Measurements from ENCODE around the gene GRB10.

The GRB10 gene

GRCh38 chr7:50713123-50713965 is 69.4 kb downstream of the GRB10 start:
- no peak for DNase-seq

GRCh38 chr7:50712252-50713122 is 70.2 kb downstream of the GRB10 start:
- no peak for DNase-seq

- no peak for DNase-seq
Measured at GRCh38 chr7:50711271-50712175, 71.2 kb downstream of the GRB10 start.

GRCh38 chr7:50710441-50711154 is 72.1 kb downstream of the GRB10 start:
- no peak for DNase-seq

- DNase-seq, result no peak
Measured at GRCh38 chr7:50709151-50709550, 73.5 kb downstream of the GRB10 start.

DNA sequence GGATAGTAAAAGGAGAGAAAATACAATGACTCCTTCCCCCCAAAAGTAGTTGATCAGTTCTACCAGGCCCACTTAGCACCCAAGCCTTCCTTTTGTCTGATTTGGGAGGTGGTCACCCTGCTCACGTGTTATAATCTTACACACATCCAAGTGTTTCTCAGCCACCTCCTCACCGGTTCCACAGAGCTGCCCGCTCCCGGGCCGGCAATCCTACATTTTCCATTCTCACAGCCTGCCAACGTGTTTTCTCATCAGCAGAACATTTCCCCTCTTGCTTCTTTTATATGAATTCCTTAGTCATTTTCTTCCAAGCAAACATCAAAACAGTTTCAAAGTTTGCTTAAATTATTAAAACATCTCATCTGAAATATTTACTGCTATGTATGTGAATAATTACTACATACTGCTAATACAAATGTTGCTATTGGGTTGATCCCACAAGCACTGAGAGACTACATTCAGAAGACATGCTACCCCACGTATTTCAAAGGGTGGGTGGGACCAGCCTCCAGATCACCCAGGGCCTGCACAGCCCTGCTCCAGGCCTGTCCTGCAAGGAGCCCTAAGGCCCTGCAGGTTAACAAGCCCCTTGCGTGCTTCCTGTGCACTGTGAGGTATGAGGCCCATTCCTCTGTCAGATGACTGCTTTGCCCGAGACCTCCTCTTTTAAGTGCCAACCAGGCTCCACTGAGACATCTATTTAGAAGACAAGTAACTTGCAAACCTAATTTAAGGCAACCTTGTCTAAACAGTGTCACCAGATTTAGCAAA is 75.3 kb downstream of the GRB10 start:
- DNase-seq, result no peak

GRCh38 chr7:50706469-50706937 is 76.2 kb downstream of the GRB10 start:
- DNase-seq, result no peak

DNA sequence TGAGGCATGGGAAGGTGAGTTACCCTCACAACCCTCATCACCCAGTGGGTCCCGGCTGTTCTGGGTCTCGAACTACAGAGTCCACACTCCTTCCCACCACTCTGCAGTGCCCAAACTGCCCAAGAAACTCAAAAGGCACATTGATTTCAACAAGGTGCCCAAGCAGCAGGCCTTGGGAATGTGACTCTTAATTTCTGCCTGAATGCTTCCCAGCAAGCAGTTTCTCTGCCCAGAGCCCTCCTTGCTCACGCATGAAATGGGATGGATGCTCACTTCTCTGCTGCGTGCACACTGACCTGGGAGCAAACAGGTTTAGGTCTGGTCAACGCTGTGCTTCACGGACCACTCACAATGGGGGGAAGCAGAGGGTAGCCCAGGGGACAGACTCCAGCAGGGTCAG is 77.9 kb downstream of the GRB10 start:
- DNase-seq, result no peak

- no peak for DNase-seq
Measured at GRCh38 chr7:50703654-50704053, 79.0 kb downstream of the GRB10 start.

- DNase-seq, result no peak
Measured at GRCh38 chr7:50699143-50699542, 83.6 kb downstream of the GRB10 start.

DNA sequence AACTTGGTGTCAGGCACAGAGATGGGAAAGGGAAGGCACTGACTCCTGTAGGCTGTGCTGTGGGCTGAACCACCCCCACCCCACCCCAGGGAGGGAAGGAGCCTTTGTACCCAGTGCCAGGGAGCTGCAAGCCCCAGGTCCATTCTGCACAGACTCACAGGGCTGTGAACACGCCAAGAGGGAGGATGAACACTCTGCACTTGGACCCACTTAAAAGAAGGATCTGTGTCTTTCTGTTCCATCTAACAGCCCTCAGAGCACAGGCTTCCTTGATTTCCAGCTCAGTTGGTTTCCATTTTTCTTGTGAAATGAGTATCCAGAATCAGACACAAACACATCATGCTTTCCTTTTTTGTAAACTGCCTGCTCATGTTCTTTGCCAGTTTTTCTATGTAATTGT is 84.9 kb downstream of the GRB10 start:
- no peak for DNase-seq

DNA sequence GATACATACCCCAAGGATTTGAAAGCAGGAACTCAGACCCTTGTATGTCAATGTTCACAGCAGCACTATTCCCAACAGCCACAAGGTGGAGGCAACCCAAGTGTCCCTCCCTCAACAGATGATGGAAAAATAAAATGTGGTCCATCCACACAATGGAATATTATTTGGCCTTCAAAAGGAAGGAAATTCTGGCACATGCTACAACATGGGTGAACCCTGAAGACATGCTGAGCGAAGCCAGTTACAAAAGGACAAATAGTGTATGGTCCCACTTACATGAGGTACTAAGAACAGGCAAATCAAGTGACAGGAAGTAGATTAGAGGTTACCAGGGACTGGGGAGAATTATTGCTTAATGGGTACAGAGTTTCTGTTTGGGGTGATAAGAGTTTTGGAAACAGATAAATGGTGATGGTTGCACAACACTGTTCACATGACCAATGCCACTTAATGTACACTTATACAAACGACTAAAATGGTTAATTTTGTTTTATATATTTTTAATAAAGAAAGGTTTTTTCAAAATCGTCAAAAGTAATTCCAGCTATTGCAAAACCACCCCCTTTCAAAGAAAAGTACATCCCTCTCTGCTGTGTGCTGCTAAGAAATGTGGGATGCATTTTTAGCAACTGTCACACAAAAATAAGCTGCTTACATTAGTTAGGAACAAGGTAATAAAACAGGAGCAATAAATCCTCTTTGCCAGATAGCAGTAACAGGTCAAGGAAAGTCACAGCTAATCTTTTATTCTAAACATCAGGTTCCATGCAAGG is 85.7 kb downstream of the GRB10 start:
- DNase-seq, result no peak

DNA sequence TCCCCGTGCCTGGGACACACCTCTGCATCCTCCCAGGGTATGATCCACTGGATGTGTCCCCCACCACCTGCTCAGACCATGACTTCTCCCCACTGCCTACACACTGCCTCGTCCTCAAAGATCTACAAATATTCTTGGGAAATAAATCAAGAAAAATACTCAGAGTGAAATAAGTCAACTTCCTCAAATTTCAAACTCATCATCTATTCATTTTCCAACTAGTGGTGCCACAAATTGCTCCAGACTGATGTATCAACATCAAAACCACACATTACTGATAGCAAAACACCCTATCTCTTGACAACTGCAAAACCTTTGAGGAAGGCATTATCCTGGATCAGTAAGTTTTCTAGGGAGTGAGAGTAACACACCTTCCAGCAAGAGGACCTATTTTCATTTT is 87.7 kb downstream of the GRB10 start:
- no peak for DNase-seq

DNA sequence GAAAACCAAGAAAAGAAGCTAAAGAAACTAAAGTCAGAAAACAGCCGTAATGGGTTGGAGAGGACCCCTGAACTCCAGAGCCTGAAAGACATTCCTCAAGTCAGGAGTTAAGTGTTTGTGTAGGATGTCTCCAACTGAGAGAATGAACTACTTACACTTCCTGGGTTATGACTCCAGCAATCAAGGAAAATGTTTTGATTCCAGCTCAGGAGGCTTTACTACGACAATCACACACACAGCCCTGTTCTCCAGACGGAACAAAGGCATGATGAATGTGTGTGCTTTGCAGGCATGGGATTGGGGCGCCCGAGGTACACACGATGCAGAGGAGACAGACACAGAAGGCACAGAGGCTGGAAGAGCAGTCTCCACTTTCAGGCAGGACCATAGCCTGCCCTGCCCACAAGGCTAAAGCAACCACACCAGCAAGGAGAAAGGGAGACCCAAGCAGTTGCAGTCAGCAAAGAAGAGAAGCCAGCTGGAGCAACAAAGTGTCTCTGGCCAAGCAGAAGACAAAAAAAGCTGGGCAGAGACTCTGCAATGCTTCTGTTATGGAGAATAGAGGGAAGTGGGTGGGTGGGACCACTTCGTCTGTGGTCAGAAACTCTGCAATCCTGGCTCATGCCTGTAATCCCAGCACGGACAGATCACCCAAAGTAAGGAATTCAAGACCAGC is 89.1 kb downstream of the GRB10 start:
- no peak for DNase-seq

DNA sequence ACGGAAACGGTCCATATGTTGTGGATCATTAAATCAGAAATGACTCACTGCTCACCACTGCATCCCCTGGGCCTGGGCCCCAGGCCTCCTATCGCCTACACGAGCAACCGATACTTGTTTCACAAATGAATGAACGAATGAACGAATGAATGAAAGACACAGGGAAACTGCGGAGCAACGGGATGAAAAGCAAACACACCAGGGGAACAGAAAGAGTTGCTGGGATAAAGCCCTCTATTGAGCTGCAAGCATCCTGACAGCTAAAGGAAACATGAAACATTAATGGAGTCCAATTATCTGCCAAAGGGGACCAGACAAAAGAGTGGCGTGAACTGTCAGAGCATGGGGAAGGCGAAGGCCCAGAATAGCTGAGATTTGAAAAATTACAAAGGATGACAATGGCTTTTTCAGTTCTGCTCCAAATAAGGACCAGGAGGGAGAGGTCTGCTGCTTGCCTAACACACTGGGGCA is 92.1 kb downstream of the GRB10 start:
- DNase-seq, result no peak

DNA sequence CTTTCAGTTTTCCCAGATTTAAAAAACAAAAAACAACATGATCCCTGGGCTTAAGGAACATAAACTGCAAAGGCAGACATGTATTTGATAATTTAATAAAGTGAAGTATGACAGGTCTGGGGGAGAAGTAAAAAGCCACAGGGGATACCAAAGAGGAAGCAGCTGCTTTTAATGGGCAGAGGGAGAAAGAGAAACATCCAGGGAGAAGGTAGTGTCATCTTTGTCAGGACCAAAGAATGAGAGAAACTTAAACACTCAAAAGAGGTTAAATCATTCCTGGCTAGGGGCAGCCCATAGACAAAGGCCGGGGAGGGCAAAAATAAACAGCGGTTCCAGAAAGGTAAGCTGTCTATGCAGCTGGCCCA is 94.5 kb downstream of the GRB10 start:
- DNase-seq, result no peak

DNA sequence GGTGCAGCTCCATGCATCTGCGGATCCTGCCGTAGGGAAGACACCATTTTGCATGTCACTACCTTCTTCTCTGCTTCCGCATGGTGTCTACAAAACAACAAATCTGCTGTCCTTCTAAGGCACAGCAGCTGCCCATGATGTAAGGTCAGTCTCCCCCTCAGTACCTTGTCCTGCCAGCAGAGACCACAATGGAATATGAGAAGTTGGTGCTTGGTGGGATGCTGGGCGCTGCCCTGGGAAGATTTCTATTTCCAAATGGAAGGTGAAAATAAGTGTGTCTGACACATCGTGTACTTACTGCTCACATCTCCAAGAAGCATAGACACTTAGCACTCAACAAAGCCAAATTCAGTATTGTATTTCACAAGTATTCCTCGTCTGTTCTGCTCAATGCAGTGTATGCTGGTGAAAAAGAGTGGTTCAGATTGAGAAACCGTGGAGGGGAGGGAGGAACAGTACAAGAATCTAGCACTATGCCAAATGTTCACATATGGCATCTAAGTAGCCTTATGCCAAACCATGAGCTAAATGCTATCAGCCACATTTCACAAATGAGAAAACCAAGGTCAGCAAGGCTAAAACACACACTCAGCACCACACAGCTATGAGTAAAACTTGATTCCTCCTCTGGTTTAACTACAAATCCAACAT is 95.0 kb downstream of the GRB10 start:
- DNase-seq, result no peak

GRCh38 chr7:50687096-50687495 is 95.6 kb downstream of the GRB10 start:
- no peak for DNase-seq

Data from activated CD4-positive, alpha-beta T cell treated with anti-CD3 and anti-CD28 coated beads, Interleukin-10, Interleukin-2, amounts not matched to agents 100 ng/mL and 50 ng/mL, durations not matched to agents 16 hours and 8 hours (primary cell).